OCI-LY3 (cell line): ENCODE results near the gene GUK1.

ENCODE experiments used
- CTCF ChIP-seq: fragments of 200-600, 300-600 bp; sonication (generic); IDR thresholded peaks from 2 replicates; pipeline ENCODE4 v1.5.1; 2014; ENCODE audit warnings: antibody characterized with exemption, low read length, low read depth
- EZH2phosphoT487 ChIP-seq: fragments of 200-600 bp; shearing (Covaris generic); IDR thresholded peaks from 2 replicates; pipeline ENCODE4 v1.6.1; 2018; ENCODE audit warnings: antibody characterized with exemption, mixed run types, low read depth

- TF ChIP-seq CTCF (no peak), EZH2phosphoT487 (no peak)
Measured at GRCh38 chr1:228094432-228095016, 45.6 kb upstream of the GUK1 start.
